CD4-positive, alpha-beta memory T cell (primary cell): Measurements from ENCODE around the gene PDHX. TPM values are rescaled to one million over a fixed set of nuclear protein-coding genes. Genes with fewer than 3 reads are reported as not detected.
A peak's percentile ranks its signal among the peaks of the same experiment; 100 is the strongest.

Source experiments
- CTCF ChIA-PET: fragments of 350-600 bp; sonication (Branson Sonifier 250); formaldehyde crosslinking; loops from one replicate; lab custom pipeline; 2021; ENCODE audit warnings: inconsistent platforms; ENCODE audit not compliant: partially characterized antibody; lab: Charles Lee
- POLR2A ChIA-PET: fragments of 350-600 bp; sonication (Branson Sonifier 250); formaldehyde crosslinking; loops from one replicate; lab custom pipeline; 2021; ENCODE audit not compliant: partially characterized antibody; lab: Charles Lee
- DNase-seq, 5 donors: peaks; one replicate each; pipeline versions ENCODE4 v3.0.0 to v3.0.0-alpha.2; 2020 to 2022; ENCODE audit warnings: mixed read lengths in 1 of 5
- H3K27ac ChIP-seq: one replicate; pipeline ENCODE4 v1.7.0; 2013; ENCODE audit warnings: low read depth, low read length
- H3K27me3 ChIP-seq: 2 replicates; pipeline ENCODE4 v1.7.0; 2013; ENCODE audit warnings: mild to moderate bottlenecking, low read length, moderate library complexity; ENCODE audit not compliant: insufficient read depth
- H3K36me3 ChIP-seq: 2 replicates; pipeline ENCODE4 v1.7.0; 2013; ENCODE audit warnings: mild to moderate bottlenecking, low read length, moderate library complexity; ENCODE audit not compliant: insufficient read depth
- H3K4me1 ChIP-seq: 2 replicates; pipeline ENCODE4 v1.7.0; 2013; ENCODE audit warnings: mild to moderate bottlenecking, low read length, moderate library complexity; ENCODE audit not compliant: insufficient read depth
- H3K4me3 ChIP-seq, 2 donors: one replicate each; pipeline ENCODE4 v1.7.0; 2013; ENCODE audit warnings: low read length in 2 of 2, mild to moderate bottlenecking in 1 of 2
- H3K9me3 ChIP-seq, 2 donors: one replicate each; pipeline ENCODE4 v1.7.0; 2013; ENCODE audit warnings: low read length in 2 of 2, control low read depth in 1 of 2; ENCODE audit not compliant: control insufficient read depth in 1 of 2
- H3K27ac Mint-ChIP-seq, 7 donors: one replicate each; pipeline ENCODE4 v1.8.0; 2020 to 2021; ENCODE audit warnings: mixed read lengths in 7 of 7, mild to moderate bottlenecking in 6 of 7, inconsistent platforms in 3 of 7, moderate library complexity in 3 of 7
- H3K27me3 Mint-ChIP-seq, 2 donors: one replicate each; pipeline ENCODE4 v1.8.0; 2020 to 2021; ENCODE audit warnings: mixed read lengths in 2 of 2
- H3K36me3 Mint-ChIP-seq, 2 donors: one replicate each; pipeline ENCODE4 v1.8.0; 2020 to 2021; ENCODE audit warnings: mixed read lengths in 2 of 2, inconsistent platforms in 1 of 2, mild to moderate bottlenecking in 1 of 2
- H3K4me1 Mint-ChIP-seq, 4 donors: one replicate each; pipeline ENCODE4 v1.8.0; 2020 to 2021; ENCODE audit warnings: mixed read lengths in 4 of 4, mild to moderate bottlenecking in 1 of 4
- H3K4me3 Mint-ChIP-seq, 8 donors: one replicate each; pipeline ENCODE4 v1.8.0; 2020 to 2021; ENCODE audit warnings: mixed read lengths in 8 of 8, mild to moderate bottlenecking in 7 of 8, moderate library complexity in 6 of 8, inconsistent platforms in 3 of 8
- H3K9me3 Mint-ChIP-seq, 8 donors: one replicate each; pipeline ENCODE4 v1.8.0; 2020 to 2021; ENCODE audit warnings: mixed read lengths in 8 of 8, mild to moderate bottlenecking in 5 of 8, inconsistent platforms in 3 of 8, moderate library complexity in 1 of 8
- intact Hi-C: fragments of 100-400 bp; cut with micrococcal nuclease; formaldehyde crosslinking; loops from one replicate; pipeline ENCODE4 v1.15.1; 2023
- polyA plus RNA-seq, 2 donors: library from polyadenylated mRNA; unstranded; fragments of 300-500 nt; fragmentation: Illumina TruSeq; gene quantifications; one replicate each; pipeline ENCODE4 v1.2.3, GENCODE V29; 2021
- total RNA-seq, 2 experiments: library from RNA; stranded (reverse); gene quantifications; one replicate each; pipeline ENCODE4 v1.2.3, GENCODE V29; 2021

PDHX gene
- total and polyA plus RNA-seq, 4 experiments from 2014 or later, result 17.6 to 43.5 (median 29.8) TPM

GRCh38 chr11:34948696-34949095, 32.3 kb downstream of the PDHX start:
- Histone ChIP-seq H3K27ac (no peak overlapping the region), H3K27me3 (no peaks in the 10 kb centered on the region), H3K36me3 (peaks cover 3% of the 10 kb centered on the region), H3K9me3 (no peaks in the 10 kb centered on the region), H3K4me3 (no peak overlapping the region), H3K4me1 (no peaks in the 10 kb centered on the region)
- intact Hi-C loops, result no loop called here
- Mint-ChIP-seq H3K36me3 (peaks cover 29% of the 10 kb centered on the region in 2 donors), H3K4me3 (no peak overlapping the region), H3K9me3 (peaks cover 0 to 4% (median 0%) of the 10 kb centered on the region in 8 donors), H3K27me3 (no peaks in the 10 kb centered on the region), H3K27ac (no peak overlapping the region), H3K4me1 (peaks cover 0 to 8% (median 6%) of the 10 kb centered on the region in 4 donors)
- ChIA-PET CTCF (no interaction called here), POLR2A (interaction anchor here (0.7 kb wide), 1 partner anchor 58 kb away, joined by 3 read pairs; no protein-coding TSS in a partner anchor)
- no peak for DNase-seq

- no peak overlapping the region for H3K27ac ChIP-seq
- intact Hi-C loops, result no loop called here
- H3K36me3 ChIP-seq, result peaks cover 8% of the 10 kb centered on the region
- H3K4me1 Mint-ChIP-seq, result peaks cover 0 to 6% (median under 1%) of the 10 kb centered on the region in 4 donors
- no peaks in the 10 kb centered on the region for H3K9me3 ChIP-seq
- no peak for DNase-seq
- no peaks in the 10 kb centered on the region for H3K4me1 ChIP-seq
- H3K9me3 Mint-ChIP-seq, result no peaks in the 10 kb centered on the region
- H3K4me3 ChIP-seq, result no peak overlapping the region
- H3K4me3 Mint-ChIP-seq, result no peak overlapping the region
- ChIA-PET CTCF (no interaction called here), POLR2A (no interaction called here)
- H3K36me3 Mint-ChIP-seq, result peaks cover 14 to 23% of the 10 kb centered on the region in 2 donors
- H3K27me3 Mint-ChIP-seq, result no peaks in the 10 kb centered on the region
- H3K27me3 ChIP-seq, result no peaks in the 10 kb centered on the region
- no peak overlapping the region for H3K27ac Mint-ChIP-seq
Observed at GRCh38 chr11:34953955-34954354, 37.5 kb downstream of the PDHX start.

GRCh38 chr11:34957206-34957605, 40.8 kb downstream of the PDHX start:
- Histone ChIP-seq H3K4me3 (no peak overlapping the region), H3K27me3 (no peaks in the 10 kb centered on the region), H3K9me3 (no peaks in the 10 kb centered on the region), H3K27ac (no peak overlapping the region), H3K36me3 (peaks cover 7% of the 10 kb centered on the region), H3K4me1 (no peaks in the 10 kb centered on the region)
- intact Hi-C loops, result no loop called here
- H3K9me3 Mint-ChIP-seq, result no peaks in the 10 kb centered on the region
- H3K4me1 Mint-ChIP-seq, result peaks cover 0 to 8% (median under 1%) of the 10 kb centered on the region in 4 donors
- H3K27ac Mint-ChIP-seq, result peak overlapping the region in 1 of 7 donors; percentile 53
- no peak overlapping the region for H3K4me3 Mint-ChIP-seq
- CTCF ChIA-PET, result no interaction called here
- peaks cover 22 to 30% of the 10 kb centered on the region in 2 donors for H3K36me3 Mint-ChIP-seq
- no peak for DNase-seq
- POLR2A ChIA-PET, result no interaction called here
- no peaks in the 10 kb centered on the region for H3K27me3 Mint-ChIP-seq

DNA sequence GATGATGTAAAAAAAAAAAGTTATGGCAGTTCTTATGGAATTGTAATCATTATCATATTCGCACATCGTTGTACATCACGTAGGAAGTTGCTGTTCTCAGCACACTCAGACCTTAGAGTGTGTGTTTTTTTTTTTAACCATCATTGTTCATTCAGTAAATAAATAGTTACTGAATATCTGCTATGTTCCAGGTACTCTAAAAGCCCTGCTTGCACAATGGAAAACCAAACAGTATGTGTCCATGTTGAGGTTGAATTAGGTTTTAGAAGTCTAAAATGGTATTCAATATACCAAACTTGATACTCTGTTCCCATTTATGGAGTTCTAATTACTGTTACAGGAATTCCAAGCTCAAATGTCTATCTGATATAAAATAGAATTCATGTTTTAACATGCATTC, 41.2 kb downstream of the PDHX start:
- H3K27ac ChIP-seq, result no peak overlapping the region
- H3K9me3 ChIP-seq, result no peaks in the 10 kb centered on the region
- Mint-ChIP-seq H3K4me1 (peaks cover 0 to 8% (median under 1%) of the 10 kb centered on the region in 4 donors), H3K4me3 (no peak overlapping the region), H3K9me3 (no peaks in the 10 kb centered on the region), H3K27me3 (no peaks in the 10 kb centered on the region), H3K27ac (no peak overlapping the region), H3K36me3 (peaks cover 22 to 30% of the 10 kb centered on the region in 2 donors)
- H3K36me3 ChIP-seq, result peaks cover 7% of the 10 kb centered on the region
- H3K27me3 ChIP-seq, result no peaks in the 10 kb centered on the region
- no peak for DNase-seq
- H3K4me1 ChIP-seq, result no peaks in the 10 kb centered on the region
- CTCF ChIA-PET, result no interaction called here
- H3K4me3 ChIP-seq, result no peak overlapping the region
- intact Hi-C loops, result no loop called here
- POLR2A ChIA-PET, result no interaction called here

DNA sequence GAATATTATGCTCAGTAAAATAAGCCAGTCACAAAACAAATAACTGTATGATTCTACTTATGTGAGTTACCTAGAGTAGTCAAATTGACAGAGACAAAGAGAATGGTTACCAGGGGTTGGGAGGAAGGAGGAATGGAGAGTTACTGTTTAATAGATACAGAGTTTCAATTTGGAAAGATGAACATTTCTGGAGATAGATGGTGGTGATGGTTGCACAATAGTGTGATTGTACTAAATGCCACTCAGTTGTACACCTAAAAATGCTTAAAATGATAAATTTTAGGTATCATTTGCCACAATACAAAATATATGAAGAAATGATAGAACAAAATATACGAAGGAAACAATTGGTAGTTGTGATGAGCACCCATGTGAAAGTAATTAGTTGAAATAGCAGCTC, 43.4 kb downstream of the PDHX start:
- POLR2A ChIA-PET, result interaction anchor here (1.0 kb wide), 1 partner anchor 10 kb away, joined by 3 read pairs; no protein-coding TSS in a partner anchor
- no peaks in the 10 kb centered on the region for H3K27me3 Mint-ChIP-seq
- intact Hi-C loops, result no loop called here
- no peak for DNase-seq
- peaks cover 18 to 26% of the 10 kb centered on the region in 2 donors for H3K36me3 Mint-ChIP-seq
- no peaks in the 10 kb centered on the region for H3K4me1 ChIP-seq
- H3K27ac Mint-ChIP-seq, result peak overlapping the region in 3 of 7 donors; percentile 1 to 33 (median 5)
- H3K4me3 ChIP-seq, result no peak overlapping the region
- no peaks in the 10 kb centered on the region for H3K9me3 Mint-ChIP-seq
- H3K9me3 ChIP-seq, result no peaks in the 10 kb centered on the region
- peaks cover 16% of the 10 kb centered on the region for H3K36me3 ChIP-seq
- no peaks in the 10 kb centered on the region for H3K27me3 ChIP-seq
- H3K4me1 Mint-ChIP-seq, result peaks cover 0 to 2% (median under 1%) of the 10 kb centered on the region in 4 donors
- CTCF ChIA-PET, result interaction anchor here (1.5 kb wide), 1 partner anchor 346 kb away, joined by 5 read pairs; no protein-coding TSS in a partner anchor
- H3K4me3 Mint-ChIP-seq, result no peak overlapping the region
- no peak overlapping the region for H3K27ac ChIP-seq

DNA sequence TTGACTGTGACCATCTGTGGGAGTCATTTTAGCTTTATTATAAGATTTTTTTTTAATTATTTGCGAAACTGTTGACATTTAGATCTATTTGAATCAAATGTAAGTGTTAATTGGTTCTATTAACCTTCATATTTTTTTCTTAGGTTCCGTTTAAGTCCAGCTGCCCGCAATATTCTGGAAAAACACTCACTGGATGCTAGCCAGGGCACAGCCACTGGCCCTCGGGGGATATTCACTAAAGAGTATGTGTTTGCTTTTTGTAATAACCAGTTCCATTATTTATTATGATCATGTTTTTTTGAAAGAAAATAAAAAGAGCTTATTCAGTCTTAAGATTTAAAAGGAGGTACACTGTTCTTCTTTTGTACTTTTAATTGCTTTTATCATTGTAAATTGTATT, 43.9 kb downstream of the PDHX start:
- Histone ChIP-seq H3K4me1 (no peaks in the 10 kb centered on the region), H3K9me3 (no peaks in the 10 kb centered on the region), H3K36me3 (peaks cover 16% of the 10 kb centered on the region), H3K27me3 (no peaks in the 10 kb centered on the region), H3K4me3 (no peak overlapping the region), H3K27ac (no peak overlapping the region)
- Mint-ChIP-seq H3K27me3 (no peaks in the 10 kb centered on the region), H3K9me3 (no peaks in the 10 kb centered on the region), H3K36me3 (peaks cover 18 to 28% of the 10 kb centered on the region in 2 donors), H3K4me1 (peaks cover 0 to 2% (median under 1%) of the 10 kb centered on the region in 4 donors), H3K27ac (no peak overlapping the region), H3K4me3 (no peak overlapping the region)
- DNase-seq, result no peak
- intact Hi-C loops, result no loop called here
- POLR2A ChIA-PET, result interaction anchor here (1.0 kb wide), 1 partner anchor 11 kb away, joined by 3 read pairs; no protein-coding TSS in a partner anchor
- CTCF ChIA-PET, result interaction anchor here (1.5 kb wide), 1 partner anchor 345 kb away, joined by 5 read pairs; no protein-coding TSS in a partner anchor

- POLR2A ChIA-PET, result no interaction called here
- Histone ChIP-seq H3K4me3 (no peak overlapping the region), H3K9me3 (no peaks in the 10 kb centered on the region), H3K4me1 (no peaks in the 10 kb centered on the region), H3K27ac (no peak overlapping the region), H3K27me3 (no peaks in the 10 kb centered on the region), H3K36me3 (peaks cover 15% of the 10 kb centered on the region)
- H3K27ac Mint-ChIP-seq, result no peak overlapping the region
- intact Hi-C loops, result no loop called here
- H3K4me1 Mint-ChIP-seq, result peaks cover 0 to 2% (median 0%) of the 10 kb centered on the region in 4 donors
- no peak for DNase-seq
- H3K36me3 Mint-ChIP-seq, result peaks cover 26 to 35% of the 10 kb centered on the region in 2 donors
- H3K27me3 Mint-ChIP-seq, result no peaks in the 10 kb centered on the region
- no peaks in the 10 kb centered on the region for H3K9me3 Mint-ChIP-seq
- H3K4me3 Mint-ChIP-seq, result no peak overlapping the region
- CTCF ChIA-PET, result interaction anchor here (1.0 kb wide), 1 partner anchor 37 kb away, joined by 3 read pairs; no protein-coding TSS in a partner anchor
Observed at GRCh38 chr11:34962034-34962433, 45.6 kb downstream of the PDHX start.
